Left kidney (tissue), 2 donors: ENCODE measurements around the gene CCSER1. TPM values are rescaled to one million over a fixed set of nuclear protein-coding genes. Genes with fewer than 3 reads are reported as not detected.
"Not testable (repeated sequence)": the region's sequence is repeated elsewhere in the genome, so short reads cannot be mapped to it uniquely, and the experiment has no call there.

Source experiments
- DNase-seq: peaks from one replicate; pipeline ENCODE4 v3.0.0-alpha.2; 2013
- polyA plus RNA-seq: library from polyadenylated mRNA; unstranded; fragments of 120-200 nt; gene quantifications from one replicate; pipeline ENCODE4 v1.2.1, GENCODE V29; 2013; ENCODE audit not compliant: insufficient read length

Gene CCSER1
- polyA plus RNA-seq, 1 donor, result 22.4 TPM

- no peak for DNase-seq
These were observed 1158.3 kb downstream of the CCSER1 start for GRCh38 chr4:91285487-91285886.

- DNase-seq, result peak; percentile 2
These were observed 1161.6 kb downstream of the CCSER1 start for GRCh38 chr4:91288702-91289311.

- no peak for DNase-seq
These were observed 1171.0 kb downstream of the CCSER1 start for GRCh38 chr4:91298156-91298700.

GRCh38 chr4:91298824-91299223 is 1171.6 kb downstream of the CCSER1 start:
- DNase-seq, result no peak

GRCh38 chr4:91302120-91302519 is 1174.9 kb downstream of the CCSER1 start:
- DNase-seq, result no peak

GRCh38 chr4:91304292-91304691 is 1177.1 kb downstream of the CCSER1 start:
- DNase-seq, result no peak

- DNase-seq, result no peak
These were observed 1190.2 kb downstream of the CCSER1 start for GRCh38 chr4:91317434-91317833.

GRCh38 chr4:91319556-91320268 is 1192.5 kb downstream of the CCSER1 start:
- DNase-seq, result no peak

- DNase-seq, result no peak
These were observed 1195.8 kb downstream of the CCSER1 start for GRCh38 chr4:91322961-91323360.

GRCh38 chr4:91325495-91325894 is 1198.3 kb downstream of the CCSER1 start:
- no peak for DNase-seq

GRCh38 chr4:91326167-91326566 is 1199.0 kb downstream of the CCSER1 start:
- DNase-seq, result not testable (repeated sequence)

GRCh38 chr4:91330555-91331137 is 1203.5 kb downstream of the CCSER1 start:
- DNase-seq, result no peak

GRCh38 chr4:91340822-91341221 is 1213.6 kb downstream of the CCSER1 start:
- no peak for DNase-seq

GRCh38 chr4:91345632-91346031 is 1218.4 kb downstream of the CCSER1 start:
- no peak for DNase-seq

- DNase-seq, result not testable (repeated sequence)
These were observed 1229.3 kb downstream of the CCSER1 start for GRCh38 chr4:91356496-91356895.

GRCh38 chr4:91358016-91358415 is 1230.8 kb downstream of the CCSER1 start:
- not testable (repeated sequence) for DNase-seq

GRCh38 chr4:91358621-91359020 is 1231.4 kb downstream of the CCSER1 start:
- DNase-seq, result not testable (repeated sequence)

GRCh38 chr4:91359041-91360031 is 1232.1 kb downstream of the CCSER1 start:
- no peak for DNase-seq

GRCh38 chr4:91362125-91362524 is 1234.9 kb downstream of the CCSER1 start:
- no peak for DNase-seq

- DNase-seq, result no peak
These were observed 1239.4 kb downstream of the CCSER1 start for GRCh38 chr4:91366554-91366953.

GRCh38 chr4:91369116-91369515 is 1241.9 kb downstream of the CCSER1 start:
- DNase-seq, result no peak

GRCh38 chr4:91373546-91373945 is 1246.4 kb downstream of the CCSER1 start:
- DNase-seq, result no peak
